Myometrial cell (primary cell): ENCODE results near the gene ZNF157. TPM values are rescaled to one million over a fixed set of nuclear protein-coding genes. Genes with fewer than 3 reads are reported as not detected.

Experiments used
- total RNA-seq: library from RNA; depleted of rRNA; stranded (reverse); fragments of >200 nt; gene quantifications from 2 replicates; pipeline ENCODE4 v1.2.3, GENCODE V29; 2015

The ZNF157 gene
- under 0.01 TPM in 1 of 2 replicates, not detected in the other for total RNA-seq

DNA sequence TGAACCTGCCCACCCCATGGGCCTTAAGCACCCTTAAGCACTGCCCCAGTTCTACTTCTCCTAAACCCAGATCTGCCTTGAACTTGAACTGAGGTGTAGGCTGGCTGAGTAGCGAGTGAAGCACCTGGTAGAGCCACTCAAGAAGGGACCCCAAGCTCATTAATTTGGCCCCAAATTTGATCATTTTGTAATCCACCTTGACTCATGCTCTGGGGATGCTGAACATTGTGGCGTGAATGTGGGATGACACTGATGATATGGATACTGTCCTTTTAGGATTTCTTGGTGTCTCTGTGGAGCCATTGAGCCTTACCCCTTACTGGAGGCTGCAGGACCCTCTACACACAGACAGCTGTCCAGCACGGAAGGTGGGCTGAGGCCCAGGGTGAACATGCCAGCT lies at the start of gene ZNF157:
TSS of gene ZNF157 (plus strand) at position 301 of the 400 bp plus-strand sequence. CDS start at position 392, 91 bp downstream.

Other genes with a start within 250 kb of the ZNF157 start
- gene NDUFB11, start 225.9 kb upstream of the ZNF157 start, total RNA-seq, result 67.7 and 82.7 TPM in 2 replicates
- gene RBM10, start 225.4 kb upstream of the ZNF157 start, total RNA-seq, result 50.5 and 51.0 TPM in 2 replicates
- 285 and 286 TPM in 2 replicates for gene UBA1, start 176.7 kb upstream of the ZNF157 start, total RNA-seq
- 109 and 136 TPM in 2 replicates for gene CDK16, start 151.9 kb upstream of the ZNF157 start, total RNA-seq
- 39.5 and 45.0 TPM in 2 replicates for gene USP11, start 137.6 kb upstream of the ZNF157 start, total RNA-seq
- gene ZNF41, start 112.6 kb downstream of the ZNF157 start, total RNA-seq, result 2.9 and 5.1 TPM in 2 replicates
- 34.4 and 38.6 TPM in 2 replicates for gene ARAF, start 190.6 kb downstream of the ZNF157 start, total RNA-seq
- 1,804 and 2,007 TPM in 2 replicates for gene TIMP1, start 211.9 kb downstream of the ZNF157 start, total RNA-seq
- gene SYN1, start 249.3 kb downstream of the ZNF157 start, total RNA-seq, result 0.18 and 0.29 TPM in 2 replicates